HepG2 (cell line): ENCODE data around the gene JPH3. TPM values are rescaled to one million over a fixed set of nuclear protein-coding genes. Genes with fewer than 3 reads are reported as not detected.

Experiments
- AGO2 ChIP-seq: fragments of 200-400 bp; formaldehyde crosslinking; optimal IDR thresholded peaks from 2 replicates; pipeline ENCODE3; 2017; ENCODE audit warnings: mild to moderate bottlenecking, low read depth, low read length, moderate library complexity
- ARNTL ChIP-seq: sonication (generic); formaldehyde crosslinking; IDR thresholded peaks from 2 replicates; pipeline ENCODE4 v1.4.0; 2020; ENCODE audit warnings: mild to moderate bottlenecking, missing genetic modification reagents
- CAMTA2 ChIP-seq: sonication (generic); formaldehyde crosslinking; IDR thresholded peaks from 2 replicates; pipeline ENCODE4 v1.4.0; 2020; ENCODE audit warnings: mild to moderate bottlenecking, missing genetic modification reagents, borderline replicate concordance
- FOXM1 ChIP-seq: sonication (generic); formaldehyde crosslinking; IDR thresholded peaks from 2 replicates; pipeline ENCODE4 v1.5.0; 2020; ENCODE audit warnings: missing genetic modification reagents
- HNRNPL ChIP-seq: fragments of 200-400 bp; formaldehyde crosslinking; IDR thresholded peaks from 2 replicates; pipeline ENCODE4 v1.6.1; 2017; ENCODE audit warnings: mild to moderate bottlenecking, low read depth, low read length
- KDM2A ChIP-seq: sonication (generic); formaldehyde crosslinking; IDR thresholded peaks from 2 replicates; pipeline ENCODE4 v1.4.0; 2020; ENCODE audit warnings: low read depth, missing genetic modification reagents, borderline replicate concordance
- MATR3 ChIP-seq: sonication (generic); formaldehyde crosslinking; IDR thresholded peaks from 2 replicates; pipeline ENCODE4 v1.4.0; 2020; ENCODE audit warnings: missing genetic modification reagents
- NR2F1 ChIP-seq, 2 experiments: fragments of 450-650 bp in 1 of 2; formaldehyde crosslinking in 1 of 2; IDR thresholded peaks; 2 replicates each; pipeline versions ENCODE4 v1.5.0 to v1.6.1; 2016 to 2020; ENCODE audit warnings: mild to moderate bottlenecking in 1 of 2, missing compliant biosample characterization in 1 of 2, missing genetic modification reagents in 1 of 2, moderate library complexity in 1 of 2
- SUZ12 ChIP-seq: fragments of 150-350 bp; IDR thresholded peaks from 2 replicates; pipeline ENCODE4 v1.6.1; 2014; ENCODE audit warnings: low read depth, low read length
- ZNF142 ChIP-seq: sonication (generic); formaldehyde crosslinking; IDR thresholded peaks from 2 replicates; pipeline ENCODE4 v1.4.0; 2020; ENCODE audit warnings: missing genetic modification reagents
- polyA plus RNA-seq, 8 experiments: library from polyadenylated mRNA; depleted of rRNA in 3 of 8; stranded (reverse) in 7 of 8; unstranded in 1 of 8; fragments of >200 nt; fragmentation: Illumina TruSeq in 4 of 8; extraction: Trizol in 4 of 8; gene quantifications; 2 replicates each; pipeline versions ENCODE4 v1.2.1 to v1.2.3, GENCODE V29; 2011 to 2016; ENCODE audit warnings: low read depth in 4 of 8, missing spikeins in 1 of 8, mixed read lengths in 1 of 8; ENCODE audit not compliant: insufficient read depth in 1 of 8
- total RNA-seq, 5 experiments: library from RNA; depleted of rRNA; stranded (reverse); fragments of >200 nt; fragmentation: Illumina TruSeq; extraction: Trizol; gene quantifications; 2 replicates each; pipeline ENCODE4 v1.2.3, GENCODE V29; 2016; ENCODE audit warnings: low read depth in 1 of 5

Gene JPH3
- total and polyA plus RNA-seq, 2 of the 13 experiments (the other 11 are each of a cell fraction or from before 2014, with no cell fraction given): not detected

GRCh38 chr16:87692756-87693155 lies 90.4 kb downstream of the JPH3 start (continued):
- TF ChIP-seq ZNF142 (CRISPR knock-in tag) (no peak), NR2F1 (CRISPR knock-in tag; IDR thresholded peaks at IDR 0.05) (no peak), ARNTL (CRISPR knock-in tag) (no peak), SUZ12 (no peak), FOXM1 (CRISPR knock-in tag) (no peak), AGO2 (peak; percentile 89), HNRNPL (peak; percentile 96), MATR3 (no peak), CAMTA2 (no peak), KDM2A (peak; percentile 37; the same call in 1 of the 2 replicates)
